Posterior cingulate gyrus (tissue), 11 donors: ENCODE data around the gene NSMCE1.
A peak's percentile ranks its signal among the peaks of the same experiment; 100 is the strongest.
"Not testable (repeated sequence)": the region's sequence is repeated elsewhere in the genome, so short reads cannot be mapped to it uniquely, and the experiment has no call there.

Source experiments
- DNase-seq, 10 donors: peaks; one replicate each; pipeline versions ENCODE4 v3.0.0 to v3.0.0-alpha.2; 2020 to 2021; ENCODE audit warnings: mixed read lengths in 3 of 10
- intact Hi-C: fragments of 100-400 bp; cut with DNase I; formaldehyde crosslinking; loops from one replicate; pipeline ENCODE4 v1.15.1; 2023

NSMCE1 gene

DNA sequence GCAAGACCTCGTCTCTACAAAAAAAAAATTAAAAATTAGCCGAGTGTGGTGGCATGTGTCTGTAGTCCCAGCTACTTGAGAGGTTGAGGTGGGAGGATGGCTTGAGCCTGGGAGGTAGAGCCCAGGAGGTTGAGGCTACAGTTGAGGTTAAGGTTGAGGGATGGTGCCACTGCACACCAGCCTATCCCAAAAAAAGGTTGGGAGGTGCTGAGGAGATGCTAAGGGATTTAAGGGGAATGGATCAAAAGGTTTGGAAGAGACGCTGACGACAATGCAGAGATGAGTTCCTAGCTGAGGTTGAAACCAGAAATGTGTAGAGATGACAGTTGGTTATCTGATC is 4.7 kb upstream of the NSMCE1 start:
- intact Hi-C loops = no loop called here

DNA sequence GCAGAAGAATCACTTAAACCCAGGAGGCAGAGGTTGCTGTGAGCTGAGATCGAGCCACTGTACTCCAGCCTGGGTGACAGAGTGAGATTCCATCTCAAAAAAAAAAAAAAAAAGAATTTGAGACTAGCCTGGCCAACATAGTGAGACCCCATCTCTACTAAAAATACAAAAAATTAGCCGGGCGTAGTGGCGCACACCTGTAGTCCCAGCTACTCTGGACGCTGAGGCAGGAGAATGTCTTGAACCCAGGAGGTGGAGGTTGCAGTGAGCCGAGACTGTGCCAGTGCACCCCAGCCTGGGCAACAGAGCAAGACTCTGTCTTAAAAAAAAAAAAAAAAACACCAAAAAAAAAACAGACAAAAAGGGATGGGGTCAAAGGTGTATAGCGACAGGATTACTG is 4.1 kb upstream of the NSMCE1 start:
- DNase-seq, intact Hi-C loops: not testable (repeated sequence)

More for the DNA sequence above, 4.7 kb upstream of the NSMCE1 start:
- no peak for DNase-seq

DNA sequence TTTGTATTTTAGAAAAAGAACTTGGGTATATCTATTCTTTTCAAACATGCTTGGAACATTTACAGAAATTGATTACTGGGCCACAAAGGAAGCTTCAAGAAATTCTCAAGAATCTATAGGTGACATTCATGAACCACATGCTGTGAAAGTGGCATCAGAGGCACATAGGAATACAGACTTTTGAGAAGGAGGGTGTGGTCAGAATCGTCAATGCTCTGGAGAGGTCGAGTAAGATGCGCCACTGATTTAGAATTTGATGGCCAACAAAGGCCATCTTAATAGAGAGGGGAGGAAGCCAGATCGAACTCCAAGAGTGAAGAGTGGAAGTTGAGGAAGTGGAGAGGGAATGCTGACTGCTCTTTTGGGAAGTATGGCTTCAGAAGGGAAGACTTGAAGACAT is 3.5 kb upstream of the NSMCE1 start:
- no peak for DNase-seq
- intact Hi-C loops = no loop called here

DNA sequence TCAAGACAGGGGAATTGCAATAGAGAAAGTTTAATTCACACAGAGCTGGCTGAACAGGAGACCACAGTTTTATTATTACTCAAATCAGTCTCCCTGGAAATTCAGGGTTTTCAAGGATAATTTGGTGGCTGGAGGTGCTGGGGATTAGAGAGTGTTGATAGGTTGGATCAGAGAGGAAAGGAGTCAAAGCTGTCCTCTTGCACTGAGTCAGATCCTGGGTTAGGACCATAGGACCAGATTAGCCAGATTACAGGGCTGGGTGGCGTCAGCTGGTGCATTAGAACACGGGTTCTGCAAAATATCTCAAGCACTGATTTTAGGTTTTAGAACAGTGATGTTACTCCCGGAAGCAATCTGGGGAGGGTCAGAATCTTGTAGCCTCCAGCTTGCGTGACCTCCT is 1.8 kb upstream of the NSMCE1 start:
- no peak for DNase-seq
- intact Hi-C loops = no loop called here

DNA sequence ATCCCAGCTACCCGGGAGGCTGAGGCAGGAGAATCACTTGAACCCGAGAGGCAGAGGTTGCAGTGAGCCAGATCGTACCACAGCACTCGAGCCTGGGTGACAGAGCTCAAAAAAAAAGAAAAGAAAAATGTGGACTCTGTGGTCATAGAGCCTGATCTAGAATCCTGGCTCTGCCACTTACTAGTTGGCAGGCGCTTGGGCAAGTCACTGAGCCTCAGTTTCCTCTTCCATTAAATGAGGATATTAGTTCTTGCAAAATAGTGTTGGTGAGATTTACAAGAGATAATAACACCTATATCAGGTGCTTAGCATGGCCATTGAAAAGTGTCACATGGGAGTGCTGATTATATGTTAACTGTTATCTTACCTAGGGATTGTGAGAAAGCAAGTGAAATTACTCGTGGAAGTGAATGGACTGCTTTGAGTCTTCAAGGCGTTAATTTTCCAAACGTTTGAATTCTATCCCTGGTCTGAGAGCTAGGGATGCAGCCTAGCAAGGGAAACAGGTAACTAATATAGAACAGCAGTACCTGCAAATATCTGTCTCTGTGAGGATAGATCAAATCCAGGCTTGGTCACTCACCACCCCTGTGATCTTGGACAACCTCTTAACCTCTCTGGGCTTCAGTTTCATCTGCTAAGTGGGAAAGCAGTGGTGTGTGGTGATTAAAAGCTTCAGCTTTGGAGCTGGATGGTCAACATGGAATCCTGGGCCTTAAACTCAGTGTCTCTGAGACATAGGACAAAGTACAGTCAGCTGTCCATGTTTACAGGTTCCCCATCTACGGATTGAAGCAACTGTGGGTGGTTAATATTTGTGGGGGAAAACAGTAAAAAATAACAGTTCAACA is 953 bp upstream of the NSMCE1 start:
- DNase-seq = no peak
- intact Hi-C loops = loop anchor here (5.0 kb wide), 1 partner anchor 67 kb away; the partner anchor contains the start of gene KDM8

DNA sequence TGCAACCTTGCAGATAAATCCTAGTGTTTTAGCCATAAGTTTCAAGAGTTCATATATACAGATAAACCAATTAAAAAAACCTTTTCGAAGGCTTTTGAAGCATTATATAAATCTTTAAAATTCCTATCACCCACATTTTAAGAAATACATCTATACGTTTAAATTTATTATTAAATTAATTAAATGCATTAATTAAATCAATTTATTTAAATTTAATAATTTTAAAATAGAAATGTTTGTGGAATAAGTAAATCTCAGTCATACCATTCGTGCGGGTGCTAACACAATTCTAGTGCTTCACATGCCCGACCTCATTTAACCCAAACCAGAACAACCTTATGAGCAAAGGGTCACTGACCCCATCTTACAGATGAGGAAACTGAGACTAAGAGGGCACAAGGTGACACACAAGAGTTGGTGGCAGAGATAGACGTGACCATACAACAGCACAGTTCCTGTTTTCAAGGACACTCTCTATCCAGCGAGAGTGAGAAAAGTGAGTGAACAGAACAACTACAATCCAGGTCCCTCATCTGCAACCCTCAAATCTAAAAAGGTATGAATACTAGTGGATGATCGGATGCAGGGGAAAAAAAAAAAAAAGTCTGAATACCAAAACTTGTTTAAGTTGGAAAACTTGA is 1.4 kb downstream of the NSMCE1 start:
- intact Hi-C loops = loop anchor here (5.0 kb wide), 1 partner anchor 65 kb away; the partner anchor contains the start of gene KDM8
- no peak for DNase-seq

DNA sequence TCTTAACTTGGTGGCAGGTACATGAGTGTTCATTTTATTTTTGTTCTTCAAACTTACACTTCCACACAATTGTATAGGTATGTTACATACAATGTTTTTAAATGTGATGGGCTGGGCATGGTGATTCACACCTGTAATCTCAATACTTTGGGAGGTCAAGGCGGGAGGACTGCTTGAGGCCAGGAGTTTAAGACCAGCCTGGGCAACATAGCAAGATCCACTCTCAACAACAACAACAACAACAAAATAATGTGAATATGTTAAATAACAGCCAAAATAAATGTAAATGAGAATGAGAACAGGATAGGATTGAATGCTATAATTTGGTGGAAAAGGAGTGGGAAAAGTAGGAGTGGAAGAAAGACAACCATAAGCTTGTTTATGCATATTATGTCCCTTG is 2.6 kb downstream of the NSMCE1 start:
- intact Hi-C loops = loop anchor here (5.0 kb wide), 1 partner anchor 64 kb away; the partner anchor contains the start of gene KDM8

DNA sequence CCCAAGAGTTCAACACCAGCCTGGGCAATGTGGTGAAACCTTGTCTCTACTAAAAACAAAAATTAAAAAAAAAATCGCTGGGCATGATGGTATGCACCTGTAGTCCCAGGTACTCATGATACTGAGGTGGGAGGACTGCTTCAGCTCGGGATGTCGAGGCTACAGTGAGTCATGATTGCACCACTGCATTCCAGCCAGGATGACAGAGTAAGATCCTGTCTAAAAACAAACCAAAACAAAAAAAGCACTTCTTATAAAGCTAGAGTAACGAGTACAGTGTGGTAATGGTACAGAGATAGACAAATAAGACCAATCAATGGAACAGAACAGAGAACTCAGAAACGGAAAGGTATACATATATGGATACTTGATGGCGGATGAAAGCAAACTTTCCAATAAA is 4.4 kb downstream of the NSMCE1 start:
- intact Hi-C loops = no loop called here
- no peak for DNase-seq

More for the DNA sequence above, 2.6 kb downstream of the NSMCE1 start:
- DNase-seq = no peak

DNA sequence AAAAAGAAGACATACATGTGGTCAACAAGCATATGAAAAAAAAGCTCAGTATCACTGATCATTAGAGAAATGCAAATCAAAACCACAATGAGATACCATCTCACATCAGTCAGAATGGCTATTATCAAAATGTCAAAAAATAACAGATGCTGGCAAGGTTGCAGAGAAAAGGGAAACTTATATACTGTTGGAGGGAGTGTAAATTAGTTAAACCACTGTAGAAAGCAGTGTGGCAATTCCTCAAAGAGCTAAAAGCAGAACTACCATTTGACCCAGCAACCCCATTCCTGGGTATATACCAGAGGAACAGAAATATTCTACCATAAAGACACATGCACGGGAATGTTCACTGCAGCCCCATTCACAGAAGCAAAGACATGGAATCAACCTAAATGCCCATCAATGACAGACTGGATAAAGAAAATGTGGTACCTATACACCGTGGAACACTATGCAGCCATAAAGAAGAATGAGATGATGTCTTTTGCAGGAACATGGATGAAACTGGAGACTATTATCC is 5.6 kb downstream of the NSMCE1 start:
- intact Hi-C loops = not testable (repeated sequence)

DNA sequence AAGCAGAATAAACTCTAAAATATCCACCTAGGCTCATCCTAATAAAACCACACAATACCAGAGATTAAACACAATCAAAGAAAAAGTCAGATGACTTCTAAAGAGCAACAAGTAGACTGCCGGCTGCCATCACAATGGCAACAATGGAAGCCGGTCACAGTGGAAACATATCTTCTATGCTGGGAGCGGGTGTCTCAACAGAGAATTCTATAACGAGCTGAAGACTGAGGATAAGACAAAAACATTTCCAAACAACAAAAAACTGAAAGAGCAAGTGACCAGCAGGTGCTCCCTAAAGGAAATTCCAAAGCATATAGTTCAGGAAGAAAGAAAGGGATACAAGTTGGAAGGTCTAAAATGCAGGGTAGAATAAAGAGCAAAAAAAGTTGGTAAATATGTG is 8.9 kb downstream of the NSMCE1 start:
- intact Hi-C loops = no loop called here
- no peak for DNase-seq

More for the DNA sequence above, 5.6 kb downstream of the NSMCE1 start:
- DNase-seq = not testable (repeated sequence)

DNA sequence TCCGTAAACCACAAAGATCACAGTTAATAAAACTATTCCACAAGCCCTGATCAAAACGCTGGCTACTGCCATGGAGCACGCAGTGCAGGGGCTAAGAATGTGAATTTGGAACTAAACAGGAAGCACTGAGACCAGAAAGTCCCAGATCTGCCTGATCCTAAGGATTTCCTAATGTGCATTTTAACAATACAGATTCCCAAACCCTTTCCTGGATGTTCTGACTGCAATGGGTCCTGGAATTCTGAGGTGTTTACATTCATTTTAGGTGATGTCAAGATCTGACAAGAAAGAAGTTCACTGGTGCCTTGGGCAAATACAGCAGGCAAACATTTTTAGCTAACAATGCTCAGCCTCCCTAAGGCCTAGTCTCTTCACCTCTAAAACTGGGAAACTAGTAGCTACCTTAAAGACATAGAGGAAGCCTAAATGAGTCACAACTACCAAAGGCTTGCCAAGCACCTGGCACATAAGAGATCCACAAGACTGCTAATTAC is 10.3 kb downstream of the NSMCE1 start:
- intact Hi-C loops = no loop called here
- DNase-seq = no peak

DNA sequence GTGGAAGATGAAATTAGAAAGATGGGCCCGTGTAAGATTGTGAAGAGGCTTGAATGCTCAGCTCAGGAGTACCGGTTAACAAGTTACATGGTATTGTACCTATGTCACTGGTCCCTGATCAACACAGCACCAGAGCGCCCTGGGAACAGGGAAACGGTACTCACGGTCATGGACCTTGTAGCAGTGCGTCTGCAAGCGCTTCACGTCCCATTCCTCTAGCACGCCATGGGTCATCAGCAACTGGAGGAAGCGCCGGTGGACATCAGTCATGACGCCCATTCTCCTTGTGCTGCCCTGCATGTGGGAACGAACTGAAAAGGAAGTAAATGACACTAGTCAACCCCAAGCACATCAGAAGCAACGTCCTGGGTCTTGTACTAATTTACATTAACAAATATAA is 11.3 kb downstream of the NSMCE1 start:
- DNase-seq = peak in 1 of 10 donors; percentile 33
- intact Hi-C loops = no loop called here

DNA sequence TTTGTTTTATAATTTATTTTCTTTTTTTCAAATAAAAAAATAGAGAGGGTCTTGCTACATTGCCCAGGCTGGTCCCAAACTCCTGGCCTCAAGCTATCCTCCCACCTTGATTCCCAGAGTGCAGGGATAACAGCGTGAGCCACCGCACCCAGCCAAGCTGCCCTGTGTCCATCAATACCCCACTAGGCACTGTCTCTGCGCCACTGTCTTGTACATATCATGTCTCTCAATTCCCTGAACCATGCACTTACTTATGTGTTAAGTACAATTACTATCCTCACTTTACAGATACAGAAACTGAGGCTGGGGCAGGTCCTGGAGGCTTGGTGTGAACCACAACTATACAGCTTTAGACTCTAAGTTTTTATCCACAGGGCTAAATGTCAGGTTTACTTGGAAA is 11.7 kb downstream of the NSMCE1 start:
- intact Hi-C loops = no loop called here
- DNase-seq = no peak

DNA sequence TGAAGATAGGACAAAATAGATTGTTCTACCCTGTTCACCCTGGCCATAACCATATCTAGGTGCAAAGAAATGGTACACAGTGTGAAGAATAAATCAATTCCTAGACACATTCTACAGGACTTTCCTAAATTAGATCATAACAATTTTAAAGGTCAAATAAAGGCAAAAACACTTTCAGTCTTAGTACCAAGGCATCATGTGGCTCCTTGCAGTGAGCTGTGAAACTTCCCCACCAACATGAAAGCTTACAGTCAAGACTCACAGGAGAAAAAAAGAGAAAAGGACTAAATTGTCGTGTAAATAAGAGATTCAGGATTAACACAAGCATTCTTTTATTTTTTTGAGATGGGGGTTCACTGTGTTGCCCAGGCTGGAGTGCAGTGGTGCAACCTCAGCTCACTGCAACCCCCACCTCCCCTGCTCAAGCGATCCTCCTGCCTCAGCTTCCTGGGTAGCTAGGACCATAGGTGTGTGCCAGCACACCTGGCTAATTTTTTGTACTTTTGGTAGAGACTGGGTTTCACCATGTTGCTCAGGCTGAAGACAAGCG is 14.2 kb downstream of the NSMCE1 start:
- intact Hi-C loops = no loop called here
- DNase-seq = no peak

DNA sequence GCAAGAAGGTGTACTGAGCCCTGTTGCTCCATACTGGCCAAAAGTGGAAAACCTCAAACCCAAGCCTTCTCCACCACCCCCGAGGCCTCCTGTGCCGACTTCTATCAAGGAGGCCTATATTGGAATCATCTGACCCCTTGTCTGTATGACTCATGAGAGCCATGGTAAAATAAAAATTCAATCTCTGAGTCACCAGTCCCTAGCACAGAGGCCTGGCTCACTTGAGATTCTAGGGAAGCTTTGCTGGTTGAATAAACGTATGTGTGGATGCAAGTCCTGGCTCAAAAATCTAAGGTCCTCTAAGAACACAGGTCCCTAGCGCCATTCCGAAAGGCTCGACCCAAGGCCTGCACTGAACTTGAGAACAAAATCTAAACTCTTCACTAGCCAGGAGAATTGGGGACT is 15.0 kb downstream of the NSMCE1 start:
- intact Hi-C loops = no loop called here

DNA sequence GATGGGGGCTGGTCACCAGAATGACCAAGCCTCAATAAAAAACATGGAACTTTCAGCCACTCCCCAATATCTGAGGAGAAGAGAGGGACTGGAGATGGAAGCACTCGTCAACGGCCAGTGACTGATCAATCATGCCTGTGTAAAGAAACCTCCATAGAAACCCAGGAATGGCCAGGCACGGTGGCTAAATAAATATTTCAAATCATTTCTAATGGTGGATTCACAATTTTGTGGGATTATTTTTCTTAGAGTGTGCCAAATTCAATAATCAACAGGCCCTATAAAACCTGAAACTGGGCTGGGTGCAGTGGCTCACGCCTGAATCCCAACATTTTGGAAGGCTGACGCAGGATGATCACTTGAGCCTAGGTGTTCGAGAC is 16.4 kb downstream of the NSMCE1 start:
- intact Hi-C loops = no loop called here
- no peak for DNase-seq

More for the DNA sequence above, 15.0 kb downstream of the NSMCE1 start:
- no peak for DNase-seq

DNA sequence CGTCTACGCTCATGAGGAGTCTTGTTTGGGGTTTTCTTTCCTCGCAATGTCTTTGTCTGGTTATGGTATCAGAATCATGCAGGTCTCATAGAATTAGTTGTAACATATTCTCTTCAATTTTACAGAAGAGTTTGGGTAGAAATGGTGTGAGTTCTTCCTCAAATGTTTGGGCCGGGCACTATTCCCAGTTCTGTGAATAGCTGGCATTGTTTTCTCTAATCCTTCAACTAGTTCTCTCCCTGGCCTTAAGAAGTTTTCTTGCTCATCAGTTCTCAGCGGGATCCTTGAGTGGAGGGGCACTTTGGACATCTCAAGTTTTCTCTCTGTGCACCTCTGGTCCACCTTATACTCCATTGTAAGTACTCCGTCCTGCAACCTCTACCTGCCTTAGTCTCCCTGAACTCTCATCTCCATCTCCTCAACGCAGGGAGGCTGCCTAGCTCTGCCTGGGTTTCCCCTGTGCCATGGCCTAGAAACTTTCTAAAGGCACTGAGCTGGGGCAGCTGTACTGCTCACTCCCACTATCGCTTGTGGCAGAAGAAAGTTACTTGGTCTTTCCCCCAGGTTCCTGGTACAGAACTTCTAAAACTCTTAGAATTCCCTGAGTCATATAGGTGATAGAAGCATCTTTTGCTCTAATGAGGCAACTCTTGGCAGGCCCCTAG is 16.9 kb downstream of the NSMCE1 start:
- intact Hi-C loops = no loop called here
- no peak for DNase-seq

DNA sequence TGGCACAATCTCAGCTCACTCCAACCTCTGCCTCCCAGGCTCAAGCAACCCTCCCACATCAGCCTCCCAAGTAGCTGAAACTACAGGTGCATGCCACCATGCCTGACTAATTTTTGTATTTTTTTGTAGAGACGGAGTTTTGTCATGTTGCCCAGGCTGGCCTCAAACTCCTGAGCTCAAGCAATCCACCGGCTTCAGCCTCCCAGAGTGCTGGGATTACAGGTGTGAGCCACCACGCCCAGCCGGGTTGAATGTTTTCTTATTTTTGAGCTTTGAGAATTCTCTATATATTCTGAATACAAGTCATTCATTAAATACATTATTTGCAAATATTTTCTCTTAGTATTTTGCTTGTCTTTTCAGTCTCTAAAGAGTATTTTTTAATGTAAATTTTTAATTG is 19.7 kb downstream of the NSMCE1 start:
- intact Hi-C loops, DNase-seq: not testable (repeated sequence)

DNA sequence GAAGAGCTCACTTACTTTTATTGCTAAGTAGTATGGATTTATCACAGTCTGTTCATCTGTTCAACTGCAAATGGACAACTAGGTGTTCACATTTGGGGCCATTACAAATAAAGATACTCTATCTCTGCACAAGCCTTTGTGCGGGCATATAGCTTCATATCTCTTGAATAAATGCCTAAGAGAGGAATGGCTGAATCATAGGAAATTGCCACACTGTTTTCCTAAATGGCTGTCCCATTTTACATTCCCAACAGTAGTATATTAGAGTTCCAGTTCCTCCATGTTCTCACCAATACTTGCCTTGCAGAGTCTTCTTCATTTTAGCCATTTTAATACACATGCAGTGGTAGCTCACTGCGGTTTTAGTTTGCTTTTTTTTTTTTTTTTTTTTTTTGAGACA is 20.5 kb downstream of the NSMCE1 start:
- intact Hi-C loops = no loop called here
- no peak for DNase-seq

DNA sequence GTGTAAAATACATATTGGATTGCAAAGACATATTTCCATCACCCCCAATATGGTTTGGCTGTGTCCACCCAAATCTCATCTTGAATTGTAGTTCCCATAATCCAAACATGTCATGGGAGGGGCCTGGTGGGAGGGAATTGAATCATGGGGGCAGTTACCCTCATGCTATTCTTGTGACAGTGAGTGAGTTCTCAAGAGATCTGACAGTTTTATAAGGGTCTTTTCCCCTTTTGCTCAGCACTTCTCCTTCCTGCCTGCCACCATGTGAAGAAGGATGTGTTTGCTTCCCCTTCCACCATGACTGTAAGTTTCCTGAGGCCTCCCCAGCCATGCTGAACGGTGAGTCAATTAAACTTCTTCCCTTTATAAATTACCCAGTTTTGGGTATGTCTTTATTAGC is 21.5 kb downstream of the NSMCE1 start:
- intact Hi-C loops, DNase-seq: not testable (repeated sequence)

DNA sequence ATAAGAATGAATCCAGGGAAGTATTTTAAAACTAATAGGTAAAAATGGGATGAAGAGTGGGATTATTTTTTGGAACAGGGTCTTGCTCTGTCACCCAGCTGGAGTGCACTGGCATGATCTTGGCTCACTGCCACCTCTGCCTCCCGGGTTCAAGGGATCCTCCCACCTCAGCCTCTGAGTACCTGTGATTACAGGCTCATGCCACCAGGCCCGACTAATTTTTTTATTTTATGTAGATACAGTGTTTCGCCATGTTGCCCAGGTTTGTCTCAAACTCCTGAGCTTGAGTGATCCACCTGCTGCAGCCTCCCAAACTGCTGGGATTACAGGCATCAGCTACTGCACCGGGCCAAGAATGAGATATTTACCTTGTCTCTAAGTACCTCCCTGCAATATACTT is 22.1 kb downstream of the NSMCE1 start:
- intact Hi-C loops = no loop called here
- DNase-seq = peak in 1 of 10 donors; percentile 33
